Stimulated activated naive CD8-positive, alpha-beta T cell treated with anti-CD3 and anti-CD28 coated beads, Interleukin-15, amount 100 ng/mL, for 72 hours (primary cell): ENCODE measurements around the gene BPIFA1.

Source experiments
- ATAC-seq: fragments of 150-1000 bp; cut with Tn5 transposase; 2 replicates; pipeline ENCODE4 v1.10.0; 2021; ENCODE audit warnings: mild to moderate bottlenecking, moderate library complexity
- DNase-seq, 2 donors: peaks; one replicate each; pipeline ENCODE4 v3.0.0; 2021 to 2022
- H3K27ac Mint-ChIP-seq, 2 donors: one replicate each; pipeline ENCODE4 v1.8.0; 2022; ENCODE audit warnings: mild to moderate bottlenecking in 2 of 2, mixed read lengths in 2 of 2, moderate library complexity in 2 of 2
- H3K27me3 Mint-ChIP-seq: one replicate; pipeline ENCODE4 v1.8.0; 2022; ENCODE audit warnings: mixed read lengths
- H3K4me1 Mint-ChIP-seq: one replicate; pipeline ENCODE4 v1.8.0; 2022; ENCODE audit warnings: mild to moderate bottlenecking, mixed read lengths
- H3K4me3 Mint-ChIP-seq, 2 donors: one replicate each; pipeline ENCODE4 v1.8.0; 2022; ENCODE audit warnings: mild to moderate bottlenecking in 2 of 2, mixed read lengths in 2 of 2, moderate library complexity in 1 of 2
- H3K9me3 Mint-ChIP-seq, 2 donors: one replicate each; pipeline ENCODE4 v1.8.0; 2022; ENCODE audit warnings: mixed read lengths in 2 of 2

The BPIFA1 gene

GRCh38 chr20:33280000-33280680, 44.3 kb downstream of the BPIFA1 start:
- peak overlapping the region in 1 of 2 donors; percentile 19 for H3K27ac Mint-ChIP-seq
- ATAC-seq (no peak), DNase-seq (no peak)
- no peaks in the 10 kb centered on the region for H3K9me3 Mint-ChIP-seq
- no peaks in the 10 kb centered on the region for H3K4me1 Mint-ChIP-seq
- peaks cover 9% of the 10 kb centered on the region for H3K27me3 Mint-ChIP-seq
- no peak overlapping the region for H3K4me3 Mint-ChIP-seq

- no peak for DNase-seq
- ATAC-seq = no peak
- H3K9me3 Mint-ChIP-seq = no peaks in the 10 kb centered on the region
- no peak overlapping the region for H3K4me3 Mint-ChIP-seq
- H3K27ac Mint-ChIP-seq = no peak overlapping the region
- no peaks in the 10 kb centered on the region for H3K4me1 Mint-ChIP-seq
- H3K27me3 Mint-ChIP-seq = peaks cover 9% of the 10 kb centered on the region
Observed at GRCh38 chr20:33280775-33281174, 45.0 kb downstream of the BPIFA1 start.

- H3K9me3 Mint-ChIP-seq = no peaks in the 10 kb centered on the region
- H3K27ac Mint-ChIP-seq = no peak overlapping the region
- no peak for DNase-seq
- H3K4me1 Mint-ChIP-seq = no peaks in the 10 kb centered on the region
- ATAC-seq = no peak
- no peak overlapping the region for H3K4me3 Mint-ChIP-seq
- H3K27me3 Mint-ChIP-seq = peaks cover 9% of the 10 kb centered on the region
Observed at GRCh38 chr20:33281550-33282146, 45.9 kb downstream of the BPIFA1 start.

- no peak overlapping the region for H3K4me3 Mint-ChIP-seq
- no peak overlapping the region for H3K27ac Mint-ChIP-seq
- ATAC-seq = no peak
- H3K4me1 Mint-ChIP-seq = no peaks in the 10 kb centered on the region
- H3K9me3 Mint-ChIP-seq = no peaks in the 10 kb centered on the region
- no peak for DNase-seq
- peaks cover 8% of the 10 kb centered on the region for H3K27me3 Mint-ChIP-seq
Observed at GRCh38 chr20:33282196-33282934, 46.6 kb downstream of the BPIFA1 start.

GRCh38 chr20:33282991-33283555, 47.3 kb downstream of the BPIFA1 start, which contains the start of gene BPIFB1:
BPIFB1 (plus strand) TSS chr20:33283214; CDS start chr20:33286074, 2,860 bp downstream.
- Mint-ChIP-seq H3K27ac (peak within 1 kb of the TSS in 1 of 2 donors; percentile 89), H3K27me3 (peaks cover 1% of the 10 kb centered on the region), H3K9me3 (no peaks in the 10 kb centered on the region), H3K4me1 (no peaks in the 10 kb centered on the region), H3K4me3 (no peak within 1 kb of the TSS)
- DNase-seq (no peak), ATAC-seq (no peak)

GRCh38 chr20:33284284-33284683, 48.5 kb downstream of the BPIFA1 start:
- Mint-ChIP-seq H3K27ac (no peak overlapping the region), H3K27me3 (no peaks in the 10 kb centered on the region), H3K4me3 (no peak overlapping the region), H3K4me1 (no peaks in the 10 kb centered on the region), H3K9me3 (no peaks in the 10 kb centered on the region)
- no peak for DNase-seq
- ATAC-seq = no peak

GRCh38 chr20:33284937-33285336, 49.1 kb downstream of the BPIFA1 start:
- Mint-ChIP-seq H3K4me1 (no peaks in the 10 kb centered on the region), H3K9me3 (no peaks in the 10 kb centered on the region), H3K27ac (no peak overlapping the region), H3K27me3 (no peaks in the 10 kb centered on the region), H3K4me3 (no peak overlapping the region)
- no peak for DNase-seq
- ATAC-seq = no peak

GRCh38 chr20:33285861-33286495, 50.2 kb downstream of the BPIFA1 start:
- no peak for DNase-seq
- no peak overlapping the region for H3K4me3 Mint-ChIP-seq
- no peaks in the 10 kb centered on the region for H3K27me3 Mint-ChIP-seq
- H3K27ac Mint-ChIP-seq = peak overlapping the region in 1 of 2 donors; percentile 23
- no peaks in the 10 kb centered on the region for H3K4me1 Mint-ChIP-seq
- H3K9me3 Mint-ChIP-seq = no peaks in the 10 kb centered on the region
- no peak for ATAC-seq

- Mint-ChIP-seq H3K4me1 (no peaks in the 10 kb centered on the region), H3K27ac (no peak overlapping the region), H3K4me3 (no peak overlapping the region), H3K9me3 (no peaks in the 10 kb centered on the region), H3K27me3 (no peaks in the 10 kb centered on the region)
- DNase-seq (no peak), ATAC-seq (no peak)
Observed at GRCh38 chr20:33287884-33288283, 52.1 kb downstream of the BPIFA1 start.

- H3K27ac Mint-ChIP-seq = no peak overlapping the region
- H3K4me3 Mint-ChIP-seq = no peak overlapping the region
- DNase-seq = no peak
- no peaks in the 10 kb centered on the region for H3K9me3 Mint-ChIP-seq
- H3K27me3 Mint-ChIP-seq = no peaks in the 10 kb centered on the region
- ATAC-seq = no peak
- no peaks in the 10 kb centered on the region for H3K4me1 Mint-ChIP-seq
Observed at GRCh38 chr20:33290852-33291251, 55.1 kb downstream of the BPIFA1 start.

GRCh38 chr20:33291416-33291815, 55.6 kb downstream of the BPIFA1 start:
- Mint-ChIP-seq H3K9me3 (no peaks in the 10 kb centered on the region), H3K4me3 (no peak overlapping the region), H3K27me3 (no peaks in the 10 kb centered on the region), H3K27ac (no peak overlapping the region), H3K4me1 (no peaks in the 10 kb centered on the region)
- no peak for DNase-seq
- ATAC-seq = peak; percentile 23

- Mint-ChIP-seq H3K4me1 (no peaks in the 10 kb centered on the region), H3K4me3 (no peak overlapping the region), H3K27ac (no peak overlapping the region), H3K9me3 (no peaks in the 10 kb centered on the region), H3K27me3 (no peaks in the 10 kb centered on the region)
- DNase-seq (peak; percentile 66 to 71), ATAC-seq (peak; percentile 56)
Observed at GRCh38 chr20:33291830-33292355, 56.1 kb downstream of the BPIFA1 start.
